Effector CD8-positive, alpha-beta T cell (primary cell): Measurements from ENCODE around the gene TENT5C.

Source experiments
- DNase-seq: peaks from one replicate; lab custom pipeline; 2025; lab: John Stamatoyannopoulos, UW

Gene TENT5C

DNA sequence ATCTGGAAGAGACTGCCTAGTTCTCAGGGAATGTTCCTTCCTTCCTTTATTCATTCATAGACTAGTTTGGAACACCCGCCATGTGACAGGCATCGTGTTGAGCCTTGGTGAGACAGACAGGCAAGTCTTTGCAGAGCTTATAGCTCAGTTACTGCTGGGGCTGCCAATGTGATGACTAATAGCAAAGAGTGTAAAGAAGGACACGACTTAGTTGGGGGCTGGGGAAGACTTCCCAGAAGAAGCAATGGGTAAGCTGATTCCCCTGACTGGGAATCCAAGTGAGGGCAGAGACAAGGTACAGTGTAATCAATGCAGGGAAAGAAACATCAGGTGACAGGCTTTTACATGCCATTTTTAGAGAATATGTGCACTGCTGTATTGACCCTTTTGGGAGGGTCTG lies 51.2 kb downstream of the TENT5C start:
- DNase-seq = no peak

DNA sequence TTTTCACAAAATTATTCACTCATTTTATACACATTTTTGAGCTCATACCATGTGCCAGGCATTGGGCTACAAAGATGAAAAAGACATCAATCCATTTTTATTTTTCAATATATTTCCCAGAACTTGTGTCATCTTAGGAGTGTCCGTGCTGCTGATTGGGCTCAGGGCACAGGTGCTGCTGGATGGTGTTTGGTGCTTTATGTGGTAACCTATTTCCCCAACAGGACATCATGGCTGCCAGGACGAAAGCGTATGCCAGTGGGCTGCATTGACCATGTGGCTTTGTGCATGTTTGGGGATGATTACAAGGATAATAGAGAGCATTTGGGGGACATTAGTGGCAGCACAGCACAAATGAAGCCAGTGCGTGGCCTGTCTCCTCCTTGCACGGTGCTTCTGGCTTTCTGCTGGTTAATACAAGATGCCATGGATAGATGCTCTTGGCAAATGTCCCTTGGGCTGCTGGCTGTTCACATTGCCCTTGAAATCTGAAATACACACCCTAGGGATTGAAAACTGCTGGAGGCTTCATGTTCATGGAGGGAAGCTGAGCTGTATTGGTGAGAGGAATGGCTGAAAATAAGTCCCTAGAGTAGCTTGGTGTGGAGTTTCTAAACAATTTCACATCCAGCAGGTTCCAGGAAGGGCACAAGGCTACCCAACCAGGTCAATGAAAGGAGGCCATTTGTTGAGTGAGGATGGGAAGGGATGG lies 52.3 kb downstream of the TENT5C start:
- no peak for DNase-seq

- peak; percentile 28 for DNase-seq
Observed at GRCh38 chr1:117658676-117659075, 52.8 kb downstream of the TENT5C start.

DNA sequence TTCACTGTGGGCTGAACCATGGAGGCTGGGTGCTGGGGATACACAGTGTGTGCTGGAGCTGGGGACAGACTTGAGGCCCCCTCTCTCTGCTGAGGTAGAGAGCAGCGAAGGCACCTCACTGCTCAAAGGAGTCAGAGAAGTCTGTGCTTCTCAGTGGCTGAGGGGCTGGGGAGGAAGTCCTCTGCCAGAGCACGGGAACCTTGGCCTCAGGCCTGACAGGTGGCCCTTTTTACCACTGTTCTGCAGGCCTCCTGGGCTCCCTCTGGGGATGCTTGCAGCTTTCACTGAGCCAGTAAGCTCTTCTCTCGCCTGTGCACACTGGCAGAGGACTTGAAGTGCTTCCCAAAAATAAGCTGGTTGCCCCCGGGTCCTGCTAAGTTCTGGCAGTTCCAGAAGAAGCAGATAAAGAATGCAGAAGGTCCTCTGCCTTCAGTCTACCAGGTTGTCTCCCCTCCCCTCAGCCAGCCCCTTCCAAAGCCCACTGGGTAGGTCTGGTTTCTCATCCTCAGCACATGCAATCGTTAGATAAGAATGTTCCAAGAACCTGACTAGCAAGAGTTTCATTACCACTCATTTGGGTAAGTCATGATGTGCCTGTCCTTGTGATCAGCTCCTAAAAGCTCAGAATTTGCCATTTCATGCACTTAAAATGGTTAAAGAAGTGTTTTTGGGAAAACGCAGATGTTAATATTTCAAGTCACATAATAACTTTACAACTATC lies 53.9 kb downstream of the TENT5C start:
- no peak for DNase-seq

GRCh38 chr1:117660271-117660965 lies 54.6 kb downstream of the TENT5C start:
- DNase-seq = no peak

DNA sequence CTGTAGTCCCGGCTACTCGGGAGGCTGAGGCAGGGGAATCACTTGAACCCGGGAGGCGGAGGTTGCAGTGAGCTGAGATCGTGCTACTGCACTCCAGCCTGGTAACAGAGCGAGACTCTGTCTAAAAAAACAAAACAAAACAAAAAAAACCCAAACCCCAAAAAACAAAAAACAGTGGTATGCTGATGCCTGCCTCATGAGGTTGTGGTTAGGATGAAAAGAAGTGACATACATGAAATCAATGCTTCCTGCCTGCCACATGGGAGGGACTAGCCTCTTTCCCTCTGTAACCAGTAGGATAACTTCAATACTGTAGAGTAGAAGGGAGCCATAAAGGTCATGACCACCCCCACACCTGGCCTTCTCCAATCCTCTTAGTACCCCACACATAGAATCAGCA lies 55.2 kb downstream of the TENT5C start:
- DNase-seq = no peak

DNA sequence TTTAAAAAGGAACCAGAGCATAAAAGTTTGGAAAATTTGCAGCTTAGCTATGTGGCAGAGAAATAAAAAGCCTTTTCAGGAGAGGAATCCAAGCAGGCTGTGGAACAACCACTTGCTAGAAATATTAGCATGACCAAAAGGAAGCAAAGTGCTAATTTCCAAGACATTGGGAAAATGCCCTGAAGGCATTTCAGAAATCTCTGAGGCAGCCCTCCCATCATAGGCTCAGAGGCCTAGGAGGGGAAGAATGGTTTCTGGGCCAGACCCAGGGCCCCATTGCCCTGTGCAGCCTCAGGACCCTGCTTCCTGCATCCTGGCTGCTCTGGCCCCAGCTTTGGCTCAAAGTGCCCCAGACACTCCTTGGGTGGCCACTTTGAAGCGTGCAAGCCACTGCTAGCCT lies 56.8 kb downstream of the TENT5C start:
- DNase-seq = no peak

DNA sequence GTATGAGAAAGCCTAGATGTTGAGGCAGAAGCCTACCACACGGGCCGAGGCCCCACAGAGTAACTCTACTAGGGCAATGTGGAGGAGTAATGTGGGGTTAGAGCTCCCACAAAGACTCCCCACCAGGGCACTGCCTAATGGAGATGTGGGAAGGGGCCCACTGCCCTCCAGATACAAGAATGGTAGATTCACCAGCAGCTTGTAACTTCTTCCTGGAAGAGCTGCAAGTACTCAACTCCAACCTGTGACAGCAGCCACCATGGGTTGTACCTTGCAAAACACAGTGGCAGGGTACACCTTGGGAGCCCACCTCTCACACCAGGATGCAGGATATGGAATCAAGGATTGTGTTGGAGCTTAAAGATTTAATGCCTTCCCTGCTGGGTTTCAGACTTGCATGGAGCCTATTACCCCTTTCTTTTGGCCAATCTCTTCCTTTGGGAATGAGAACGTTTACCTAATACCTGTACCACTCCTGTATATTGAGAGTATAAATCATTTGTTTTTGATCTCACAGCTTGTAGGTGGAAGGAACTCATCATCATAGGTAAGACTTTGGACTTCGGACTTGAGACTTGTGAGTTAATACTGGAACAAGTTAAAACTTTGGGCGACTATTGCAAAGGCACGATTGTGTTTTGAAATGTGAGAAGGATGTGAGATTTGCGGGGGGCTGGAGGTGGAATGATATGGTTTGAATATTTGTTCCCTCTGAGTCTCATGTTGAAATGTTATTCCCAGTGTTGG lies 57.5 kb downstream of the TENT5C start:
- DNase-seq = no peak

DNA sequence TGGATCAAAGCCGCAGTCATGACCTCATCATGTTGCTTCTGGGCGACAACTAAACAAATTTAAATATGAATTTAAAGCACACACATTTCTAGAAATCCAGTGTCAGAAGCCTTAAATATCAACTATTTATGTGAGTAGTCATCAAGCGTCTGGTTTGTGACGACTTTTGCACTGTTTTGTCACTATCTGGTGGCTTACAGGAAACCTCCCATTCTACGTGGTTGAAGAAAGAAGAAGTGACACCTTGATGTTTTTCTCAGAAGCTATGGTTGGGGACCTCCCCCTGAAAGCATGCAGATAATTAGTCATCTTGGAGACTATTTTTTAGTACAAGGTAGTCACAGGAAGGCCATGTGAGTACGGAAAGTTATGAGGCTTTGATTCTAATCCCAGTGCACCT lies 58.5 kb downstream of the TENT5C start:
- DNase-seq = no peak

DNA sequence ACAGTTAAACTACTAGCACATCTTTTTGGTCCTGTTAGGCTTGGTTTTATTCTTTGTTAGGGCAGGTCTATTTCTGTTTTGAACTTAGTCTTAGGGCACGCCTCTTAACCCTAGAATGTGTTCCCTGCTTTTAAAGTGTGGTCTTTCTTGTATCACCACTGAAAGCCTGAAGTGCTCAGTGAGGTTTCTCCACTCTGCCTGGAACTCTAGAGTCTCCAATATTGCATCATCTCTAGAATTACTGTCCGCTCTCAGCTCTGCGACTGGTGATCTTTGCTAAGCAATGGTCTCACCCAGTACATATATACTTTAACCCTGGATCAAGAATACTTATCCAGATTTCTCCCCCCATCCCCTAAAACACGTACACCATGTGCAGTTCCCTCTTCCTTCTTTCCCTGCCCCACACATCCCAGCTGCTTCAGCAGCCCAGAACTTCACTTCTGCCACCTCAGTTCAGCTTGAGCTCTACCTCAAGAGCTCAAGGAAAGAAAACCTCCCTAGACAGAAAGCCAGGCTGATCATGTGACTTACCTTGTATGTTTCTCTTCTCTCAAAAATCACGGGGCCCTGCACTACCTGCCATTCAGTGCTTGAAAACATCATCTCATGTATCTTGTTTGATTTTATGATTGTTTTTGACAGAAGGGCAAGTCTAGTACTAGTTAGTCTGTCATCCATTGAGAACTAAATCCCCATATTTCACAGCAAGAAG lies 59.9 kb downstream of the TENT5C start:
- no peak for DNase-seq

DNA sequence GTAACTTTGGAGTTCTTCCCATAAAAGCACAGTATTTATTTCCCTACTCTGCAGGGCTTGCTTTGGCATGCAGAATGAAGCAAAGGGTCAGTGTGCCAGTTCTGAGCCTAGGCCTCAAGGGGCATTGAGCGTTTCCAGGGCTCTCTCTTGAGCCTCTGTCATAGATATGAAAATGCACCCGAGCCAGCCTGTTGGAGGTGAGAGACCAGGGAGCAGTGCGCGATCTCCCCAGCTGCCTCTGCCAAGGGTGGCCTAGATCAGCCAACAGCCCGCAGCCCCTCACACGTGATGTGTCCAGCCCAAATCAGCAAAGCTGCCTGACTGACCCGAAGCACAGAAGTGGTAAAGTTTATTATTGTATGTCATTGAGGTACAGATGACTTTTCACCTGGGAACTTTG lies 63.7 kb downstream of the TENT5C start:
- DNase-seq = no peak

DNA sequence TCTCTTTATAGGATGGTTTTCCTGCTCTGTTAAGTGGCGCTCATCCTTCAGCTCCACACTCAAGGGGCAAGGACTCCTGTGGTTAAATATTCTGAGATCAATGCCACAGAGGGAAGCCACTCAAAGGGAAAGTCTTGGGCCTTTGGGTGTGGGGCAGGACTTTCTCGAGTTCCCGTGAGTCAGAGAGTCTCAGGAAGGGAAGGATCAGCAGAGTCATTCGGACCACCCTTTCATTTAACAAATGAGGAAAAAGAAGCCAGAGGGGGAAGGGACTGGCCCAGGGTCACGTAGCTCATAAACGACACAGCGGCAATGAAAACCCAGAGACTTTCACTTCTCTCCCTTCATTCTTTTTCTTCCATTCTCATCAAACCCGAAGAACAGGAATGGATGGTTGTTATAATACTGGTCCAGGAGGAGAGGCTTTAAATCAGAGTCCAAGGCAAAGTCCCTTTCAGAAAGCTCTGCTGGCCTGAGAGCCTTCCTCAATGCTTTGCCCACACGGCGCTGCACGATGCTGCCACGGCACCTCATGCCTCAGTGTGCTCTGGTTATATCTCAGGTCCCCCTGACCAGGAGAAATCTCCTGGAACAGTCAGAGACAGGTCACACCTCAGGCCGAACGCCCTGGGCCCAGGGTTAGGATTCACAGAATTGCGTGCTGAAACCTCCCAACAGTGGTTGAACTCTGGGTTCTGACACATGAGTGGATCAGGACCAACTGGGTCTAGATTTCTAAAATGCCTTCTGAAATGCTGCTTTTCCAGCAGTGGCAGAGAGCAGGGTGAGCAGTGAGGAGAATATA lies 65.3 kb downstream of the TENT5C start:
- no peak for DNase-seq

DNA sequence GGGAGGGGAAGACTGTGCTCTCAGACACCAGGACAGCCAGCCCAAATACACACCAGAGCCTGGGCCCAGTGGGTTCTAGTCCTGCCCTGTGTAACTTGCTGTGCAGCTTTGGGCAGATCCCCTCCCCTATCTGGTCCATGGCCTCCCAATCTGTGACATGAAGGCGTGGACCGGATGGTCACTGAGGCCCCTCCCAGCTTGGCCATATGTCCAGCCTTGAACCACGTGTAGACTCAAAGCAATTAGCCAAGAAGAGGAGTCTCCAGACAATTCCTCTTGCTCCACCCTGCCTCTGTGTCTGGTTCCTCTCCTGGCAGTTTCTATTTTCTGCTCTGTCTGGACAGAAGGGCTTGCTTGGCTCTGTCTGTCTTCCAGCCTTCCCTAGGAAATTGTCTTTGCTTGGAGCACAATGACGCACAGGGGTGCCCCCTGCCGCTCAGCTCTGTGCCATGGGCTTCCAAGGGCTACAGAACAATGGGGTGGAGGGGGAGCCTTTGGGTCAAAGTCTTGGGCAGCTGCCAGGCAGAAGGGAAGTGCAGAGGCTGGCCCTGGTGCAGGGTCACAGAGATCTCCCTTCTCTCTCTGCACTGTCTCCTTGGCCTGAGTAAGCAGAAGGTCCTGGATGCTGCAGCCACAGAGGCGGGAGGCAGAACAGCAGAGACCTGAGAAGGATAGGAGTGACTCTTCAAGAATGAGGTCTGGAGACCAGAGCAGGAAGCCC lies 66.1 kb downstream of the TENT5C start:
- no peak for DNase-seq

GRCh38 chr1:117672756-117673155 lies 66.9 kb downstream of the TENT5C start:
- no peak for DNase-seq

GRCh38 chr1:117673405-117673804 lies 67.6 kb downstream of the TENT5C start:
- no peak for DNase-seq

DNA sequence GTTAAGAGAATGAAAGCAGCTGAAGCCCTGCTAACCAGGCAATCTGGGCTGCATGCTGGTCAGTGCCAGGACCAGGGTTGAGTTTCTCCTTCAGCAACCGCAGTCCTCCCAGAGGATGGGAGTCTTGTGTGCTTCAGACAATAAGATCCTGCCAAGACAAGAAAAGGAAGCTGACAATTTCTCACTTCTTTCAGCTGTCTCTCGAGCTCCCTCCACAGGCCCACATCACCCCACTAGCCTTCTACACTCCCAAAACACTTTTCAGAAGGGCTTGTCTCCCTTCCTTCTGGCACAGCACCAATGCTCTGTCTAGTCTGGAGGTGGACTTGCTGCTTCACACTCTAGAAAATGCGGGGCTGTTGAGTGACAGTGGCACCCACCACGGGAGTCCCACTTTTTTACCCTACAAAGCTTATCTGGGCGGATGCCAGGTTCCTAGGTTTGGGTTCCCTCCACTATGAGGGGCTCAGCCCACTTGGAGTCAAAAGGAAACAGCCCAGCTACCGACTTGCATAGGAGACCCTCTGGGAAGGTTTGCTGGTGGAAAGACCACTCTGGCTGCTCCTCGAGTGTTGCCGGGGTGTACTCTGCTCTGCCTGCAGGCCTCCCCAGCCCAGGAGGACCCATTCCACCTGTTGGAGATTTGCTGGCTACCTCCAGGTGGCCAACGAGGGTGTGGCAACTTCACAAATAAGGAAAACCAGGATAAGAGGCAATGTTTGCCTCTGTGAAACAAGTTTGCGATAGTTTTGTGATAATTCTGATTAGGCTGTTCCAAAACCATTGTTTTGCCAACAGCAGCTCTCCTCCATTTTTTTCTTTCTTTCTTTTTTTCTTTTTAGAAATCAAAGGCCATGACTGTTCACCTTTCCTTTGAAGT lies 68.9 kb downstream of the TENT5C start:
- no peak for DNase-seq

GRCh38 chr1:117675907-117676430 lies 70.1 kb downstream of the TENT5C start:
- DNase-seq = no peak

DNA sequence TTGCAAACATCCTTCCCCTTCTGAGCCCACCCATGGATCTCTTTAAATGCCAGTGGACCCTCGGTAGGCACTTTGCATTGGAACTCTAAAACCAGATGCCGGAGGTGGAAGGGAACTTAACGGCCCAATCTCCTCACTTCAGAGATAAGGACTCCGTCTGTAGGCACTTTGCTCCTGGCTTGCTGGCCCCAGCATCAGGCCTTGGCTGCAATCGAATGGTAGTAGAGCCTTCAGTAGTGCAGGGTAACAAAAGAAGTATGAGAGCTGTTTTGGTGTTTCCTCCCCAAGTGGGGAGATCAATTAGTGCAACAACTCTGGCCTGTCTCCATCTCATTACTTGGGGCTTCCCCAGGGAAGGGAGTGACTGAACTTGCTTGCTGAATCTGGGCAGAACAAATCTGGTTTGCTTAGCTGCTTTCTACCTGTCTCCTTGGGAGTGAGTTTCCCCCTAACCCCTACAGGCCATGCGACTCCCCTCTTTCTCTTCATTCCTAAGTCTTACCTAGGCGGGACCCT lies 70.8 kb downstream of the TENT5C start:
- no peak for DNase-seq
